GM23248 (cell line): ENCODE results near the gene TXLNB. TPM values are rescaled to one million over a fixed set of nuclear protein-coding genes. Genes with fewer than 3 reads are reported as not detected.

Experiments
- DNase-seq: peaks from one replicate; pipeline ENCODE4 v3.0.0-alpha.2; 2015
- H2AFZ ChIP-seq: fragments of 200-600 bp; sonication (generic); 2 replicates; pipeline ENCODE4 v1.6.1; 2016; ENCODE audit warnings: antibody characterized with exemption
- H3F3A ChIP-seq: fragments of 200-600 bp; sonication (generic); 2 replicates; pipeline ENCODE4 v1.6.1; 2016; ENCODE audit warnings: mild to moderate bottlenecking, antibody characterized with exemption, mixed run types; ENCODE audit not compliant: insufficient read depth
- H3K27ac ChIP-seq: fragments of 200-600 bp; sonication (generic); 2 replicates; pipeline ENCODE4 v1.5.1; 2016; ENCODE audit warnings: mild to moderate bottlenecking
- H3K27me3 ChIP-seq: fragments of 200-600 bp; sonication (generic); replicated peaks from 2 replicates; pipeline ENCODE4 v1.6.1; 2016; ENCODE audit warnings: mild to moderate bottlenecking; ENCODE audit not compliant: insufficient read depth
- H3K36me3 ChIP-seq: fragments of 200-600 bp; sonication (generic); 2 replicates; pipeline ENCODE4 v1.6.1; 2016; ENCODE audit warnings: low read depth, mild to moderate bottlenecking
- H3K4me1 ChIP-seq: fragments of 200-600 bp; sonication (generic); 2 replicates; pipeline ENCODE4 v1.6.1; 2016; ENCODE audit warnings: mild to moderate bottlenecking; ENCODE audit not compliant: insufficient read depth
- H3K4me2 ChIP-seq: fragments of 200-600 bp; sonication (generic); one replicate; pipeline ENCODE4 v1.6.1; 2016; ENCODE audit warnings: mild to moderate bottlenecking; ENCODE audit not compliant: unreplicated experiment
- H3K4me3 ChIP-seq: fragments of 200-600 bp; sonication (generic); 2 replicates; pipeline ENCODE4 v1.5.1; 2016; ENCODE audit warnings: mild to moderate bottlenecking
- H3K79me2 ChIP-seq: fragments of 200-600 bp; sonication (generic); 2 replicates; pipeline ENCODE4 v1.6.1; 2016; ENCODE audit warnings: mild to moderate bottlenecking; ENCODE audit not compliant: insufficient read depth
- H3K9ac ChIP-seq: fragments of 200-600 bp; sonication (generic); 2 replicates; pipeline ENCODE4 v1.6.1; 2016; ENCODE audit warnings: mild to moderate bottlenecking
- H3K9me2 ChIP-seq: fragments of 200-600 bp; sonication (generic); 2 replicates; pipeline ENCODE4 v1.6.1; 2016; ENCODE audit warnings: mixed run types, mild to moderate bottlenecking, moderate library complexity; ENCODE audit not compliant: insufficient read depth
- H3K9me3 ChIP-seq: fragments of 200-600 bp; sonication (generic); one replicate; pipeline ENCODE4 v1.6.1; 2017; ENCODE audit warnings: low read depth
- H4K20me1 ChIP-seq: fragments of 200-600 bp; sonication (generic); 2 replicates; pipeline ENCODE4 v1.6.0; 2016; ENCODE audit not compliant: insufficient read depth
- EZH2 ChIP-seq: fragments of 200-600 bp; sonication (generic); IDR thresholded peaks from 2 replicates; pipeline ENCODE4 v1.6.1; 2018; ENCODE audit warnings: antibody characterized with exemption, mild to moderate bottlenecking; ENCODE audit not compliant: insufficient read depth, poor library complexity, severe bottlenecking
- EZH2phosphoT487 ChIP-seq: fragments of 200-600 bp; sonication (generic); IDR thresholded peaks from 2 replicates; pipeline ENCODE4 v1.6.1; 2018; ENCODE audit warnings: antibody characterized with exemption, moderate library complexity, mild to moderate bottlenecking, low read depth; ENCODE audit not compliant: insufficient read depth
- WGBS, 2 experiments: methylation state at CpG; one replicate each; pipeline ENCODE4 v1.1.6; 2015 to 2017; ENCODE audit warnings: low lambda C conversion rate in 2 of 2, low coverage in 1 of 2; ENCODE audit errors: missing lambda C conversion rate in 2 of 2; 5-methylcytosine and 5-hydroxymethylcytosine counted together
- in situ Hi-C: fragments of 300-500 bp; cut with MboI; formaldehyde crosslinking; loops from 2 replicates; pipeline ENCODE4 v1.15.0; 2020
- polyA plus RNA-seq: library from polyadenylated mRNA; unstranded; fragments of >200 nt; fragmentation: Nextera tagmentation; extraction: Ambion mirVana; gene quantifications from 2 replicates; pipeline ENCODE4 v1.2.1, GENCODE V29; 2016
- total RNA-seq: library from RNA; depleted of rRNA; stranded (reverse); fragments of >200 nt; shearing (Covaris generic); gene quantifications from 2 replicates; pipeline ENCODE4 v1.2.3, GENCODE V29; 2014

The TXLNB gene
- total and polyA plus RNA-seq, 2 experiments from 2014 or later, result 0.22 to 0.23 TPM

- H3K4me1 ChIP-seq, result peaks cover 11% of the 10 kb centered on the region; the same call in 1 of the 2 replicates
- H4K20me1 ChIP-seq, result no peaks in the 10 kb centered on the region
- no peak overlapping the region for H3K27ac ChIP-seq
- H3K27me3 ChIP-seq, result no peaks in the 10 kb centered on the region
- 39% methylated on average over 2 of the region's 2 CpGs for WGBS, 2 experiments
- H2AFZ ChIP-seq, result 0 out of 2 replicates have a peak overlapping the region, but pooled peaks have one; percentile 20
- no peaks in the 10 kb centered on the region for H3K79me2 ChIP-seq
- peaks cover 5% of the 10 kb centered on the region; the same call in 1 of the 2 replicates for H3F3A ChIP-seq
- TF ChIP-seq EZH2 (no peak), EZH2phosphoT487 (no peak)
- DNase-seq, result peak; percentile 21
- no peak overlapping the region for H3K4me3 ChIP-seq
- H3K9me2 ChIP-seq, result no peaks in the 10 kb centered on the region
- no peak overlapping the region for H3K9ac ChIP-seq
- H3K36me3 ChIP-seq, result no peaks in the 10 kb centered on the region
- no peaks in the 10 kb centered on the region for H3K9me3 ChIP-seq
- in situ Hi-C loops, result no loop called here
- H3K4me2 ChIP-seq, result no peak overlapping the region
These were observed 40.6 kb downstream of the TXLNB start for GRCh38 chr6:139251045-139251690.

- in situ Hi-C loops, result no loop called here
- 26 to 27% methylated on average over 3 of the region's 3 CpGs for WGBS, 2 experiments
- Histone ChIP-seq H3K36me3 (no peaks in the 10 kb centered on the region), H4K20me1 (no peaks in the 10 kb centered on the region), H3F3A (peaks cover 1% of the 10 kb centered on the region; the same call in 1 of the 2 replicates), H3K79me2 (no peaks in the 10 kb centered on the region), H3K9me3 (no peaks in the 10 kb centered on the region), H3K9me2 (no peaks in the 10 kb centered on the region), H3K4me1 (0 out of 2 replicates have a peak, but pooled peaks cover 4% of the 10 kb centered on the region), H3K4me2 (no peak overlapping the region), H3K27me3 (no peaks in the 10 kb centered on the region), H3K9ac (no peak overlapping the region), H3K27ac (no peak overlapping the region), H2AFZ (no peak overlapping the region), H3K4me3 (no peak overlapping the region)
- peak; percentile 76 for DNase-seq
- TF ChIP-seq EZH2phosphoT487 (no peak), EZH2 (no peak)
These were observed 41.3 kb downstream of the TXLNB start for GRCh38 chr6:139250296-139251044.

GRCh38 chr6:139249395-139249794, 42.4 kb downstream of the TXLNB start:
- in situ Hi-C loops, result no loop called here

GRCh38 chr6:139248911-139249310, 42.9 kb downstream of the TXLNB start:
- Histone ChIP-seq H3K4me2 (no peak overlapping the region), H3K36me3 (no peaks in the 10 kb centered on the region), H3K27ac (no peak overlapping the region), H2AFZ (no peak overlapping the region), H3K4me1 (0 out of 2 replicates have a peak, but pooled peaks cover 3% of the 10 kb centered on the region), H3K79me2 (no peaks in the 10 kb centered on the region), H3F3A (no peaks in the 10 kb centered on the region), H3K9me2 (no peaks in the 10 kb centered on the region), H3K9ac (no peak overlapping the region), H3K9me3 (no peaks in the 10 kb centered on the region), H3K4me3 (no peak overlapping the region), H4K20me1 (no peaks in the 10 kb centered on the region), H3K27me3 (no peaks in the 10 kb centered on the region)
- TF ChIP-seq EZH2phosphoT487 (no peak), EZH2 (no peak)
- no peak for DNase-seq
- in situ Hi-C loops, result no loop called here
- WGBS, 2 experiments, result 73 to 81% methylated on average over 3 of the region's 3 CpGs

More at GRCh38 chr6:139249395-139249794, 42.4 kb downstream of the TXLNB start:
- H3K4me1 ChIP-seq, result 0 out of 2 replicates have a peak, but pooled peaks cover 4% of the 10 kb centered on the region
- no peak overlapping the region for H3K27ac ChIP-seq
- H3K4me2 ChIP-seq, result no peak overlapping the region
- H3K79me2 ChIP-seq, result no peaks in the 10 kb centered on the region
- no peaks in the 10 kb centered on the region for H3F3A ChIP-seq
- WGBS, 2 experiments, result 74 to 80% methylated on average over 4 of the region's 4 CpGs
- DNase-seq, result no peak
- TF ChIP-seq EZH2 (no peak), EZH2phosphoT487 (no peak)
- no peaks in the 10 kb centered on the region for H3K27me3 ChIP-seq
- no peaks in the 10 kb centered on the region for H3K9me2 ChIP-seq
- H3K9ac ChIP-seq, result no peak overlapping the region
- H3K36me3 ChIP-seq, result no peaks in the 10 kb centered on the region
- H3K9me3 ChIP-seq, result no peaks in the 10 kb centered on the region
- no peak overlapping the region for H2AFZ ChIP-seq
- H3K4me3 ChIP-seq, result no peak overlapping the region
- no peaks in the 10 kb centered on the region for H4K20me1 ChIP-seq
